Lower lobe of right lung (tissue), 2 donors: Measurements from ENCODE around the gene UBXN11. TPM values are rescaled to one million over a fixed set of nuclear protein-coding genes. Genes with fewer than 3 reads are reported as not detected.

ENCODE experiments used
- ATAC-seq, 2 donors: fragments of 200-7000 bp; cut with Tn5 transposase; one replicate each; pipeline ENCODE4 v1.9.1; 2020 to 2022; ENCODE audit warnings: mild to moderate bottlenecking in 2 of 2, moderate library complexity in 2 of 2
- DNase-seq: peaks from one replicate; pipeline ENCODE4 v3.0.0-alpha.2; 2020
- H3K27ac ChIP-seq: fragments of 200-600 bp; one replicate; pipeline ENCODE4 v1.8.0; 2022
- H3K27me3 ChIP-seq: fragments of 200-600 bp; one replicate; pipeline ENCODE4 v1.8.0; 2022; ENCODE audit warnings: low read depth
- H3K36me3 ChIP-seq: fragments of 200-600 bp; one replicate; pipeline ENCODE4 v1.8.0; 2022; ENCODE audit warnings: mild to moderate bottlenecking
- H3K4me1 ChIP-seq: fragments of 200-600 bp; one replicate; pipeline ENCODE4 v1.8.0; 2022
- H3K4me3 ChIP-seq: fragments of 200-600 bp; one replicate; pipeline ENCODE4 v1.8.0; 2022; ENCODE audit warnings: mild to moderate bottlenecking
- H3K9me3 ChIP-seq: fragments of 200-600 bp; one replicate; pipeline ENCODE4 v1.8.0; 2022
- CTCF ChIP-seq: fragments of 200-600 bp; IDR thresholded peaks from one replicate; pipeline ENCODE4 v1.8.0; 2022; ENCODE audit warnings: antibody characterized with exemption, mild to moderate bottlenecking
- intact Hi-C: fragments of 100-400 bp; cut with DNase I; formaldehyde crosslinking; loops from one replicate; pipeline ENCODE4 v1.11.0; 2022
- long read RNA-seq: library from polyadenylated mRNA; unstranded; transcript quantifications from one replicate; pipeline ENCODE4 v2.0.0, GENCODE V29; 2021
- total RNA-seq: library from RNA; stranded (reverse); fragmentation: NEBNext Ultra II Directional; extraction: Animal tissue kit (Norgen Biotek cat#: 25700); gene quantifications from one replicate; pipeline ENCODE4 v1.2.1, GENCODE V29; 2021
- donor health status: DM: no; HTN: yes; CAD: no; lungs with severe emphysema.

UBXN11 gene
- total RNA-seq = 65.1 TPM
- long read RNA-seq, transcript UBXN11-202 (14 exons, 1,555 nt) = minor isoform, 9 of 135 reads
- long read RNA-seq, transcript UBXN11-214 (13 exons, 2,542 nt) = major isoform, 20 of 135 reads
- long read RNA-seq, transcript UBXN11-213 (14 exons, 2,646 nt) = minor isoform, 9 of 135 reads
- long read RNA-seq, partial matches to known transcripts = 25 of 135 reads
- long read RNA-seq, other reads (novel, unspliced or antisense) = 71 of 135 reads

GRCh38 chr1:26306290-26307229 lies at the start of gene UBXN11:
Gene UBXN11, minus strand, starts transcription at chr1:26306636. Its CDS starts 3,753 bp downstream, at chr1:26302883.
- Histone ChIP-seq H3K4me3 (peak within 1 kb of the TSS; percentile 80), H3K27ac (peak within 1 kb of the TSS; percentile 80), H3K9me3 (no peaks in the 10 kb centered on the region), H3K4me1 (peaks cover 26% of the 10 kb centered on the region), H3K27me3 (no peaks in the 10 kb centered on the region), H3K36me3 (no peaks in the 10 kb centered on the region)
- ATAC-seq = peak; percentile 98 to 99
- TF ChIP-seq CTCF = no peak
- intact Hi-C loops = no loop called here
- DNase-seq = peak; percentile 96

GRCh38 chr1:26356106-26356505 lies 49.7 kb upstream of the UBXN11 start:
- Histone ChIP-seq H3K27ac (no peak overlapping the region), H3K9me3 (no peaks in the 10 kb centered on the region), H3K27me3 (peaks cover 35% of the 10 kb centered on the region), H3K36me3 (no peaks in the 10 kb centered on the region), H3K4me3 (no peak overlapping the region), H3K4me1 (peaks cover 12% of the 10 kb centered on the region)
- ATAC-seq (no peak), DNase-seq (no peak)
- TF ChIP-seq CTCF = no peak
- intact Hi-C loops = no loop called here

GRCh38 chr1:26354972-26355371 lies 48.5 kb upstream of the UBXN11 start:
- Histone ChIP-seq H3K27me3 (peaks cover 24% of the 10 kb centered on the region), H3K9me3 (no peaks in the 10 kb centered on the region), H3K36me3 (no peaks in the 10 kb centered on the region), H3K27ac (no peak overlapping the region), H3K4me3 (no peak overlapping the region), H3K4me1 (peaks cover 2% of the 10 kb centered on the region)
- TF ChIP-seq CTCF = no peak
- DNase-seq (no peak), ATAC-seq (no peak)
- intact Hi-C loops = no loop called here

GRCh38 chr1:26353976-26354820 lies 47.8 kb upstream of the UBXN11 start, which contains the start of gene CRYBG2:
Gene CRYBG2, minus strand, starts transcription at chr1:26354130. Its CDS starts 7,473 bp downstream, at chr1:26346657.
- peak; percentile 90 to 91 for ATAC-seq
- H3K4me3 ChIP-seq = no peak within 1 kb of the TSS
- intact Hi-C loops = no loop called here
- H3K27ac ChIP-seq = no peak within 1 kb of the TSS
- H3K27me3 ChIP-seq = peaks cover 19% of the 10 kb centered on the region
- H3K4me1 ChIP-seq = no peaks in the 10 kb centered on the region
- H3K36me3 ChIP-seq = no peaks in the 10 kb centered on the region
- no peaks in the 10 kb centered on the region for H3K9me3 ChIP-seq
- TF ChIP-seq CTCF = no peak
- DNase-seq = peak; percentile 79

- TF ChIP-seq CTCF = no peak
- intact Hi-C loops = no loop called here
- ATAC-seq (no peak), DNase-seq (no peak)
- peaks cover 11% of the 10 kb centered on the region for H3K27me3 ChIP-seq
- H3K4me3 ChIP-seq = no peak overlapping the region
- H3K4me1 ChIP-seq = no peaks in the 10 kb centered on the region
- H3K9me3 ChIP-seq = no peaks in the 10 kb centered on the region
- H3K36me3 ChIP-seq = no peaks in the 10 kb centered on the region
- no peak overlapping the region for H3K27ac ChIP-seq
These were observed 46.9 kb upstream of the UBXN11 start for GRCh38 chr1:26353210-26353859.
